ENCODE data around the gene KDM5A. TPM values are rescaled to one million over a fixed set of nuclear protein-coding genes. Genes with fewer than 3 reads are reported as not detected.
"Not testable (repeated sequence)": the region's sequence is repeated elsewhere in the genome, so short reads cannot be mapped to it uniquely, and the experiment has no call there.

Gene KDM5A
- total RNA-seq, 1 donor from 2014 or later = 42.6 TPM

- no peak for ATAC-seq
Measured at GRCh38 chr12:332581-333205, 56.4 kb downstream of the KDM5A start.

GRCh38 chr12:331287-331686 is 57.8 kb downstream of the KDM5A start:
- no peak for ATAC-seq

GRCh38 chr12:325906-326305 is 63.2 kb downstream of the KDM5A start:
- ATAC-seq = no peak

- no peak for ATAC-seq
Measured at GRCh38 chr12:323507-323906, 65.6 kb downstream of the KDM5A start.

- no peak for ATAC-seq
Measured at GRCh38 chr12:321606-322326, 67.4 kb downstream of the KDM5A start.

- ATAC-seq = no peak
Measured at GRCh38 chr12:318759-319515, 70.2 kb downstream of the KDM5A start.

GRCh38 chr12:308511-308910 is 80.6 kb downstream of the KDM5A start:
- ATAC-seq = no peak

- no peak for ATAC-seq
Measured at GRCh38 chr12:307406-307805, 81.7 kb downstream of the KDM5A start.

GRCh38 chr12:304805-305204 is 84.3 kb downstream of the KDM5A start:
- peak; percentile 66 for ATAC-seq

- not testable (repeated sequence) for ATAC-seq
Measured at GRCh38 chr12:302766-303165, 86.4 kb downstream of the KDM5A start.

GRCh38 chr12:300166-300565 is 89.0 kb downstream of the KDM5A start:
- not testable (repeated sequence) for ATAC-seq

GRCh38 chr12:299511-299910 is 89.6 kb downstream of the KDM5A start:
- ATAC-seq = not testable (repeated sequence)

GRCh38 chr12:298059-298458 is 91.1 kb downstream of the KDM5A start:
- ATAC-seq = not testable (repeated sequence)

GRCh38 chr12:295132-295531 is 94.0 kb downstream of the KDM5A start:
- ATAC-seq = no peak

- no peak for ATAC-seq
Measured at GRCh38 chr12:293199-293598, 95.9 kb downstream of the KDM5A start.

GRCh38 chr12:292186-292585 is 96.9 kb downstream of the KDM5A start:
- ATAC-seq = peak; percentile 50

GRCh38 chr12:291153-291723 is 97.9 kb downstream of the KDM5A start:
- no peak for ATAC-seq

- no peak for ATAC-seq
Measured at GRCh38 chr12:288687-289086, 100.4 kb downstream of the KDM5A start.

GRCh38 chr12:286531-287300 is 102.4 kb downstream of the KDM5A start:
- ATAC-seq = no peak

- no peak for ATAC-seq
Measured at GRCh38 chr12:278046-278445, 111.1 kb downstream of the KDM5A start.

- no peak for ATAC-seq
Measured at GRCh38 chr12:275812-276211, 113.3 kb downstream of the KDM5A start.

GRCh38 chr12:273382-273781 is 115.7 kb downstream of the KDM5A start:
- ATAC-seq = no peak

- ATAC-seq = no peak
Measured at GRCh38 chr12:272942-273341, 116.2 kb downstream of the KDM5A start.

Measured in esophagus mucosa (tissue), 1 donor.